T-helper 22 cell (primary cell): ENCODE measurements around the gene SIGLEC5.
"Not testable (repeated sequence)": the region's sequence is repeated elsewhere in the genome, so short reads cannot be mapped to it uniquely, and the experiment has no call there.

Source experiments
- DNase-seq: peaks from one replicate; pipeline ENCODE4 v3.0.0-alpha.2; 2020; ENCODE audit warnings: low read depth

SIGLEC5 gene, protein sequence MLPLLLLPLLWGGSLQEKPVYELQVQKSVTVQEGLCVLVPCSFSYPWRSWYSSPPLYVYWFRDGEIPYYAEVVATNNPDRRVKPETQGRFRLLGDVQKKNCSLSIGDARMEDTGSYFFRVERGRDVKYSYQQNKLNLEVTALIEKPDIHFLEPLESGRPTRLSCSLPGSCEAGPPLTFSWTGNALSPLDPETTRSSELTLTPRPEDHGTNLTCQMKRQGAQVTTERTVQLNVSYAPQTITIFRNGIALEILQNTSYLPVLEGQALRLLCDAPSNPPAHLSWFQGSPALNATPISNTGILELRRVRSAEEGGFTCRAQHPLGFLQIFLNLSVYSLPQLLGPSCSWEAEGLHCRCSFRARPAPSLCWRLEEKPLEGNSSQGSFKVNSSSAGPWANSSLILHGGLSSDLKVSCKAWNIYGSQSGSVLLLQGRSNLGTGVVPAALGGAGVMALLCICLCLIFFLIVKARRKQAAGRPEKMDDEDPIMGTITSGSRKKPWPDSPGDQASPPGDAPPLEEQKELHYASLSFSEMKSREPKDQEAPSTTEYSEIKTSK

DNA sequence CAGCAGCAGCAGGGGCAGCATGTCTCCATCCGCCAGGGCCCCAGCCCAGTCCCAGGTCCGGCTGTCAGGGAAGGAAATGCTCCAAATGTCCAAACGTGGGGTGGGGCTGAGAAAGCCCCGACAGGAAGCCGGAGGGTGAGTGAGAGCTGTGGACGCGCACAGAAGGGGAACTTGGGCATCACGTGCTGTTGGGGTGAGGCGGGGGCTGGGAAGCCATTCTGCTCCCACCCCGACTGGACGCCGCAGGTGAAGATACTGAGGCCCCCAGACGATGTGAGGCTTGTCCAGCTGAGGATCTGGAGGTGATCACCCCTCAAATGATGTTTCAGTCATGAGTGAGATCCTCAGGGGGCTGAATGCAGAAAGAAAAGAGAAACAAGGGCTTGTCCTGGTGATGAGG lies at the start of gene SIGLEC5:
Gene SIGLEC5, minus strand, starts transcription at position 87 of the 400 bp plus-strand sequence. Its CDS starts 66 bp downstream, at position 21.
- not testable (repeated sequence) for DNase-seq

DNA sequence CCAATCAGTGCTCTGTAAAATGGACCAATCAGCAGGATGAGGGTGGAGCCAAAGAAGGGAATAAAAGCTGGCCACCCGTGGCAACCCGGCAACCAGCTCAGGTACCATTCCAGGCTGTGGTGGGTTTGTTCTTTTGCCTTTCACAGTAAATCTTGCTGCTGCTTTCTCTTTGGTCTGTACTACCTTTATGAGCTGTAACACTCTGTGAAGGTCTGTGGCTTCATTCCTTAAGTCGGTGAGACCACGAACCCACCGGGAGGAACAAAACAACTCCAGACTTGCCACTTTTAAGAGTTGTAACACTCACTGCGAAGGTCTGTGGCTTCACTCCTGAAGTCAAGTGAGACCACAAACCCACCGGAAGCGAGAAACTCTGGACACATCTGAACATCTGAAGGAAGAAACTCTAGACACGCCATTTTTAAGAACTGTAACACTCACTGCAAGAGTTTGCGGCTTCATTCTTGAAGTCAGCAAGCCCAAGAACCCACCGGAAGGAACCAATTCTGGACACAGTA lies 46.4 kb upstream of the SIGLEC5 start:
- DNase-seq = no peak

DNA sequence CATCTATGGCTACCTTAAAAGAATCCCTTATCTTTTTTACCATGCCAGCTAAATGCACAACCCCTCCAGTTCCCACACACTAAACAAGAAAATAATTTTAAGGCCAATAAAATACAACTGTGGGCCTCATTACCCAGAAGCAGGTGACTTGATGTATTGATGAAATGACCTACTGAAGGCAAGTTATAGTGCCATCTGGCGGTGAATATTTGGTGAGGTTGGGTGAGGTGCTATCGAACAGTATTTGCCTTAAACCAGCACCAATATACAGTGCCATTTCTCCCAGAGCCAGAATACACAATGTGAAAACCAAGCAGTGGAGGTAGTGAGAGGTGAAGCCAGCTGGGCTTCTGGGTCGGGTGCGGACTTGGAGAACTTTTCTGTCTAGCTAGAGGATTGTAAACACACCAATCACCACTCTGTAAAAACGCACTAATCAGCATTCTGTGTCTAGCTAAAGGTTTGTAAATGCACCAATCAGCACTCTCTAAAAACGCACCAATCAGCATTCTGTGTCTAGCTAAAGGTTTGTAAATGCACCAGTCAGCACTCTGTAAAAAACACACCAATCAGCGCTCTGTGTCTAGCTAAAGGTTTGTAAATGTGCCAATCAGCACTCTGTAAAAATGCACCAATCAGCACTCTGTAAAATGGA lies 45.8 kb upstream of the SIGLEC5 start:
- DNase-seq = not testable (repeated sequence)

DNA sequence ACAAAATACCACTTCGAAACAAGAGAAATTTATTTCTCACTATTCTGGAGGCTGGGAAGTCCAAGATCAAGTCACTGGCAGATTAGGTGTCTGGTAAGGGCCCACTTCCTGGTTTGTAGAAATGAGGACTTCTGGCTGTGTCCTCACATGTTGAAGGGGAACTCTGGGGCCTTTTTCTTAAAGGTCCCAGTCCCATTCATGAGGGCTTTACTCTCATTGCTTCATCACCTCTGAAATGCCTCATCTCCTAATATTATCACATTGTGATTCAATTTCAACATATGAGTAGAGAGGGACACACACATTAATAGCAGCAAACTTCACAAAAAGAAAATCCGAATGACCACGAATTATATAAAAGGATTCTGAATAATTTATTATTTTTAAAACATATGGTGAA lies 38.0 kb upstream of the SIGLEC5 start:
- no peak for DNase-seq

DNA sequence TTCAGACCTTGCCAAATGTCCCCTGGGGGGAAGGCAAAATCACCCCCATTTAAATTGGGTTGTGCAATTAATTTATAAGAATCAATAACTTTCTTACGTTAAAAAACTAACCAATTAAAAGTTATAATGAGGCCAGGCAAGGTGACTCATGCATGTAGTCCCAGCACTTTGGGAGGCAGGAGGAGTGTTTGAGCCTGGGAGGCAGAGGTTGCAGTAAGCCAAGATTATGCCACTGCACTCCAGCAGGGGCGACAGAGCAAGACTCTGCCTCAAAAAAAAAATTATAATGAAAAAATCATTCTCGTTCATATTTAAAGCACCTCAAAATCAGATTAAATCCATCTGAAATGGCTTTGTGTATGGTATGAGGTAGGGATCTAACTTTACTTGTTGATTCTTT lies 34.8 kb upstream of the SIGLEC5 start:
- no peak for DNase-seq

DNA sequence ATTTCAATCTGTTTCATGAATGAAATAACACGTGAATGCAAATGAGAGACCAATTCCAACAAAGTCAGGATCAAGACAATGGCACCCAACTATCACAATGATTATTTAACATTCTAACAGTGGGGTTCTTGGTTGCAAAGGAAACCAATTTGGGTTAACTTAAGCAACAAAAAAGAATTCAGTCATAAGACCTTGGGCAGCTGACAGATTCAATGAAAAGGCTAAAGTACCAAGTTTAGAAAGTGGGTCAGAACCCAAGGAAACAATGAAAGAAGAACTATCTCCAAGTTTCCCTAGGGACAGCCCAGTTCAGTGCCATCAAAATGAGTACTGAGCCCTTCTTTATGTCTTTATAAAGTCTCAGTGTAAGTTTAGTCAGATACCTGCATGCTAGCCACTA lies 33.9 kb upstream of the SIGLEC5 start:
- no peak for DNase-seq

DNA sequence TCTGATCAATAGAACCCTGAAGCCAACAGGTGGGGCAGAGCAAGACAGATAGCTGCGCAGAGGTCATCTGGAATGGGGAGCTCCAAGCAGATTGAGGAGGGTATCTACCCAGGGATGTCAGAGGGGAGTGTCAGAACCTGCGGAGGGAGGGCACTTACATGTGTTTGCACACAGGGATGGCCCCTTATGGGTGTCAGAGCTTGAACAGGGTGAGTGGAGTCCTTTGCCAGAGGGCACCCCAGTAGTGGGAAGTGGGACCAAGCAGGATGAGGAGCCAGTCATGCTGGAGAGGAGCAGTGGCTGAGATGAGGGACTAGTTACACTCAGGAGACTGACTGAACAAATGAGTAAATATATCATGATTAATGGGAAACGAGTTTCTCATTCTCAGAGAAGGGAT lies 33.4 kb upstream of the SIGLEC5 start:
- DNase-seq = no peak

DNA sequence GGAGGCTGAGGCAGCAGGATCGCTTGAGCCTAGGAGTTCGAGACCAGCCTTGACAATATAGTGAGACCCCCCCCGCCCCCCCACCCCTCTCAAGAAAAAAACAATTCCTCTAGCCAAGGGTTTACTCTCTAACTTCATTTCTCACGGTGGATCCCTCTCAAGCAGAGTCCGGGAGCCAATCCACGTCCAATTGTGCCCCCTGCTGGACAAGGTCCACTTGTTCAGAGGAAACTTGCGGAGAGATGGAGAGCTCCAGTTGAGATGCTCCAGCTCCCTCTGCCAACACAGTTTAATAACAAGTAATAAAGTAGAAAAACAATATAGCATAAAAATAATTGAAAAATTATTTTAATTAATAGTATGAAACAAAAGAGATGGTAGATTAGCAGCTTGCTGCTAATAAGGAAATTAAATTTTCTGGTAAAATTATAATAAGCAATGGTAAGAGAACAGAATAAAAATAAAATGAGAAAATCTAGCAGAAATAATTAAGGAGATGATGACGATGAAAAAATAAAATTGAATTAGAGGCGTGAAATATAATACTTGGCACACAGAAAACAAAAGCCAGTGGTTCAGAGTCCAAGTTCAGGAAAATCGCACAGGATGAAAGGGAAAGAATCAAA lies 30.9 kb upstream of the SIGLEC5 start:
- DNase-seq = no peak

DNA sequence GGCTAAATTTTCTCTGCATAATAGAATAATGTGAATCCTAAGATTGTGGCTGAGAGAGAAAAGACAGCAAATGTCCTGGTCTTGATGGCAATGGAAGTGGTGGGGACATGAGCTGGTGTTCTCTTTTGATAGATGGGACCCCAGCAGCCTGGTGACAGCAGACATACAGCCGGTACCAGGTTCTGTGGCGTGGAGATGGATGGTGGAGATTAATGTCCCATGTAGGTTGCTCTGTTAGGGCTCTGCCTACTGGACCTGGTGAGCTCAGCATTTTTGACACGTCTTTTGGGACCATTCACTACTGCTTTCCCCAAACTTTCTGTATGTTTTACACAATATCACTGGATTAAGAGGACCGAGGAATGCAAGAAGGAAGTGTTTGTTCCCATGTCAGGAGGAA lies 24.6 kb upstream of the SIGLEC5 start:
- no peak for DNase-seq

DNA sequence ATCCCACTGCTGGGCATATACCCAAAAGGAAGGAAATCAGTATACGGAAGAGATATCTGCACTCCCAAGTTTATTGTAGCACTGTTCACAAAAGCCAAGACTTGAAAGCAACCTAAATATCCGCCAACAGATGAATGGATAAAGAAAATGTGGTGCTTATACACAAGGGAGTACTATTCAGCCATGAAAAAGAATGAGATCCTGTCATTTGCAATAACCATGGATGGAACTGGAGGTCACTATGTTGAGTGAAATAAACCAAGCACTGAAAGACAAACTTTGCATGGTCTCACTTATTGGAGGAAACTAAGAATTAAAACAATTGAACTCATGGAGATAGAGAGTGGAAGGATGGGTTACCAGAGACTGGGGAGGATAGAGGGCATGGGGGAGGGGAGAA lies 23.0 kb upstream of the SIGLEC5 start:
- no peak for DNase-seq

GRCh38 chr19:51652266-51652665 lies 22.1 kb upstream of the SIGLEC5 start:
- DNase-seq = no peak

DNA sequence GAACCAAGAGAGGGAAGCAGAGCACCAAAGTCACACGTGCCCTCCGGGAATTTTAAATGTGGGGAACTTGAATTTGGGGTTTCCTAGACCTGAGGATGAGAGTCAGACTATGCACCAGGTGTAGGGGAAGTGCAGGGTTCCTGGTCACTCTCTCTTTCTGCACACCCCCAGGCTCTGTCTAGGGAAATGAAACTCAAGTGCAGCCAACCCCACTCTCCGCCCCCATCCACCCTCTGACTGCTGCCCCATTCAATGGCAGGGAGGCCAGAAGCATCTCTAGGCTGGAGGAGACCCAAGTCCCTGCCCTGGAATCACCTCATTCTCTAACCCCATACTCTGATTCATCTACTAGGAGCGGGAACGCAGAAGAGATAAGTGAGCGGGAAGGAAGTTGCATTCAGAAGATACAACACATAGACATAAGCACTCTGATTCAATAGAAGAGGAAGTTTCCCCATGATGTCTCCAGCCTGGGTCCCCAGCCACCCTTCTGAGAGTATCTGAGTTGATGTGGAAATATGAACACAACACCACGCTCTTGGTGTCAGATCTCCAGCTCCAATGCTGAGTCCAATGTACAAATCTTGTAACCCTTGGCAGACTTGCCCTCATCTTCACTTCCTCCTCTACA lies 21.1 kb upstream of the SIGLEC5 start:
- DNase-seq = no peak

- no peak for DNase-seq
Measured at GRCh38 chr19:51647318-51647717, 17.1 kb upstream of the SIGLEC5 start.

GRCh38 chr19:51646730-51647129 lies 16.5 kb upstream of the SIGLEC5 start, which contains the start of gene SIGLEC14:
SIGLEC14 (minus strand) TSS chr19:51646825; CDS start chr19:51646759, 66 bp downstream.
- not testable (repeated sequence) for DNase-seq

DNA sequence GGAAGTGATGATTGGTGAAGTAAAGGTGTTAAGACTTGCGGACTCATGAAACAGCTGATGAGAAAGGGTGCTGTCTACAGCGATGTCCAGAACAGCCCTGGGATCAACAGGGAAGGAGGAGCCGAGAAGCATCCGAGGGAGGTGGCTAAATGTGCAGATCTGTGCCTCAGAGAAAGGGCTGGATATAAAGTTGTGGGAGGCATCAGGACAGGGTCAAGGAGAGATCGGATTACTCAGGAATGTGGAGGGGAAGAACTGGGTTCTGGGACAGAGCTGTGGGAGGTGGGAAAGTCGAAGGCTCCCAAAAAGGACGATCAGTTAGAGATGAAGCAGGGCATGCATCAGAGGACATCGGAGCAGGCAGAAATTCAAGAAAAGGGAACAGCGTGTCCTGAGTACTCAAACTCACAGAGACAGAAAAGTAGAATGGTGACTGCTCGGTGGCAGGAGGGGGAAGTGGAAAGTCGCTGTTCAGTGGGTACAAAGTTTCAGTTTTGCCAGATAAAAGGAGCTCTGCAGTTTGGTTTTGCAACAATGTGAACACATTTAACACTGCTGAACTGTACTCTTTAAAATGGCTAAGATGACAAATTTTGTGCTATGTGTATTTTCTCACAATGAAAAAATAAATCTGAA lies 14.6 kb upstream of the SIGLEC5 start:
- no peak for DNase-seq

DNA sequence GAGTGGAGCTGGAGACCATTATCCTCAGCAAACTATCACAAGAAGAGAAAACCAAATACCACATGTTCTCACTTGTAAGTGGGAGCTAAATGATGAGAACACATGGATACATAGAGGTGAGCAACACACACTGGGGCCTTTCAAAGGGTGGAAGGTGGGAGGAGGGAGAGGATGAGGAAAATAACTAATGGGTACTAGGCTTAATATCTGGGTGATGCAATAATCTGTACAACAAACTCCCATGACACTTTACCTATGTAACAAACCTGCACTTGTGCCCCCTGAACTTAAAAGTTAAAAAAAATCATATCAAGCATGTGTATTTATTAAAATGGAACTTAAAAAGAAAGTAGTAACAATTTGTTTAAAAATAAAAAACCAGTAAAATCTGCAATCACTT lies 11.4 kb upstream of the SIGLEC5 start:
- no peak for DNase-seq

- DNase-seq = no peak
Measured at GRCh38 chr19:51640386-51640785, 10.2 kb upstream of the SIGLEC5 start.

DNA sequence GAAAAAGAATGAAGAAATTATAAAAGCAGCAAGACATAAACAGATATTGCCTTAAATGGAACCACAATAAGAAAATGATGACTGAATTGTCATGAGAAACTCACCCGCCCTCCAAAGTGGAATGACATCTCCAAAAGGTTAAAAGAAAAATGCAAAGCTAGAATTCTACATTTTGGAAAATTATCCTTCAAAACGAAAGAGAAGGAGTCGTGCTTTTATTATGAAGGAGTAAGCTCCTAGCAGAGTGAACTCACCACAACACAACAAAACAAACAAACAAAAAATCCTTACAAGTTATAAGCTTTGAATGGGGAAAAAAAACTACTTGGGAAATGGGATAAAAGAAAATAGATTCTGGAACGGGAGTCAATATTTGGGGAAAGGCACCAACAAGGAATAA lies 9.7 kb upstream of the SIGLEC5 start:
- DNase-seq = no peak

- DNase-seq = no peak
Measured at GRCh38 chr19:51637362-51637978, 7.3 kb upstream of the SIGLEC5 start.

- DNase-seq = no peak
Measured at GRCh38 chr19:51632126-51632525, 1.9 kb upstream of the SIGLEC5 start.
